IMR-90 (cell line): Measurements from ENCODE around the gene RECK. TPM values are rescaled to one million over a fixed set of nuclear protein-coding genes. Genes with fewer than 3 reads are reported as not detected.

ENCODE experiments used
- ATAC-seq: fragments of 200-7000 bp; cut with Tn5 transposase; 2 replicates; pipeline ENCODE4 v1.9.1; 2020; ENCODE audit warnings: low read depth, mild to moderate bottlenecking, moderate library complexity
- BruUV-seq: library from RNA; stranded (reverse); fragments of 400-500 nt; replicated peaks from 2 replicates; lab custom pipeline; 2021; lab: Mats Ljungman, UMichigan
- CTCF ChIA-PET: fragments of 300-600 bp; formaldehyde crosslinking; extraction: SDS; loops from one replicate; lab custom pipeline; 2021; ENCODE audit warnings: antibody characterized with exemption; lab: Yijun Ruan, JAX
- POLR2A ChIA-PET: fragments of 300-600 bp; sonication (Branson Sonifier 250); formaldehyde crosslinking; loops from one replicate; lab custom pipeline; 2022; ENCODE audit warnings: antibody characterized with exemption; ENCODE audit not compliant: unreplicated experiment; lab: Charles Lee
- DNase-seq: peaks from one replicate; pipeline ENCODE4 v3.0.0; 2013
- H2AFZ ChIP-seq: replicated peaks from 2 replicates; pipeline ENCODE3; 2013; ENCODE audit warnings: low read length, mild to moderate bottlenecking; ENCODE audit not compliant: poor library complexity
- H2AK5ac ChIP-seq: 2 replicates; pipeline ENCODE4 v1.6.1; 2013; ENCODE audit warnings: low read depth, low read length, inconsistent platforms
- H2AK9ac ChIP-seq: replicated peaks from 2 replicates; pipeline ENCODE3; 2013; ENCODE audit warnings: mild to moderate bottlenecking, low read depth, low read length, moderate library complexity; ENCODE audit not compliant: poor library complexity
- H2BK120ac ChIP-seq: 2 replicates; pipeline ENCODE4 v1.6.1; 2013; ENCODE audit warnings: low read depth, low read length, inconsistent platforms
- H2BK15ac ChIP-seq: 3 replicates; pipeline ENCODE4 v1.6.1; 2013; ENCODE audit warnings: low read depth, low read length, inconsistent platforms
- H2BK20ac ChIP-seq: 2 replicates; pipeline ENCODE4 v1.6.1; 2013; ENCODE audit warnings: low read depth, mild to moderate bottlenecking, inconsistent platforms, low read length, moderate library complexity
- H2BK5ac ChIP-seq: 2 replicates; pipeline ENCODE4 v1.6.1; 2013; ENCODE audit warnings: mild to moderate bottlenecking, low read depth, low read length, inconsistent platforms; ENCODE audit not compliant: poor library complexity, severe bottlenecking
- H3K14ac ChIP-seq: replicated peaks from 2 replicates; pipeline ENCODE4 v1.6.1; 2013; ENCODE audit warnings: low read depth, low read length, inconsistent platforms
- H3K18ac ChIP-seq: 2 replicates; pipeline ENCODE4 v1.6.1; 2013; ENCODE audit warnings: low read depth, low read length, control low read depth
- H3K23ac ChIP-seq: 2 replicates; pipeline ENCODE4 v1.6.1; 2013; ENCODE audit warnings: low read depth, low read length, inconsistent platforms
- H3K27ac ChIP-seq: 2 replicates; pipeline ENCODE4 v1.5.1; 2013; ENCODE audit warnings: mild to moderate bottlenecking, control low read depth, low read length; ENCODE audit not compliant: insufficient read depth
- H3K27me3 ChIP-seq: 2 replicates; pipeline ENCODE4 v1.6.1; 2013; ENCODE audit warnings: low read length; ENCODE audit not compliant: control insufficient read depth, insufficient read depth
- H3K36me3 ChIP-seq: 2 replicates; pipeline ENCODE4 v1.6.1; 2013; ENCODE audit warnings: low read length, mixed read lengths; ENCODE audit not compliant: control insufficient read depth, insufficient read depth
- H3K4ac ChIP-seq: 2 replicates; pipeline ENCODE4 v1.6.1; 2013; ENCODE audit warnings: low read depth, low read length, inconsistent platforms
- H3K4me1 ChIP-seq: 2 replicates; pipeline ENCODE4 v1.6.1; 2013; ENCODE audit warnings: low read length, mixed read lengths; ENCODE audit not compliant: control insufficient read depth, insufficient read depth
- H3K4me2 ChIP-seq: 2 replicates; pipeline ENCODE4 v1.6.1; 2013; ENCODE audit warnings: low read depth, mild to moderate bottlenecking, control low read depth, low read length, moderate library complexity
- H3K4me3 ChIP-seq: 2 replicates; pipeline ENCODE4 v1.5.1; 2013; ENCODE audit warnings: low read depth, mild to moderate bottlenecking, control low read depth, low read length, moderate library complexity; ENCODE audit not compliant: insufficient read depth
- H3K56ac ChIP-seq: 2 replicates; pipeline ENCODE4 v1.6.1; 2013; ENCODE audit warnings: low read length, inconsistent platforms; ENCODE audit not compliant: insufficient read depth; ENCODE audit errors: extremely low read depth
- H3K79me1 ChIP-seq, 2 experiments: 2 replicates each; pipeline ENCODE4 v1.6.1; 2013; ENCODE audit warnings: low read length in 2 of 2, inconsistent platforms in 1 of 2, low read depth in 1 of 2
- H3K9ac ChIP-seq: 2 replicates; pipeline ENCODE4 v1.6.1; 2013; ENCODE audit warnings: low read depth, low read length, control low read depth
- H3K9me1 ChIP-seq: 2 replicates; pipeline ENCODE4 v1.6.1; 2013; ENCODE audit warnings: low read length, inconsistent platforms; ENCODE audit not compliant: insufficient read depth
- H3K9me3 ChIP-seq: 2 replicates; pipeline ENCODE4 v1.6.1; 2013; ENCODE audit warnings: low read length; ENCODE audit not compliant: control insufficient read depth, insufficient read depth
- H4K20me1 ChIP-seq: 2 replicates; pipeline ENCODE4 v1.6.1; 2013; ENCODE audit warnings: low read length, inconsistent platforms; ENCODE audit not compliant: insufficient read depth
- H4K5ac ChIP-seq: 2 replicates; pipeline ENCODE4 v1.6.1; 2013; ENCODE audit warnings: mild to moderate bottlenecking, low read depth, low read length, control low read depth
- H4K8ac ChIP-seq, 2 experiments: 2 replicates each; pipeline ENCODE4 v1.6.1; 2013; ENCODE audit warnings: low read depth in 2 of 2, low read length in 2 of 2, control low read depth in 1 of 2, inconsistent platforms in 1 of 2
- H4K91ac ChIP-seq: 2 replicates; pipeline ENCODE4 v1.6.1; 2013; ENCODE audit warnings: low read depth, low read length, inconsistent platforms; ENCODE audit not compliant: insufficient read depth
- FOS ChIP-seq: fragments of 150-350 bp; IDR thresholded peaks from 2 replicates; pipeline ENCODE4 v1.6.1; 2016; ENCODE audit warnings: low read depth, low read length
- MAZ ChIP-seq: IDR thresholded peaks from 2 replicates; pipeline ENCODE4 v1.6.1; 2012; ENCODE audit warnings: low read depth, mild to moderate bottlenecking, low read length, improper control_type of control experiment, moderate library complexity, borderline replicate concordance
- SMC3 ChIP-seq: fragments of 150-350 bp; IDR thresholded peaks from 2 replicates; pipeline ENCODE4 v1.6.1; 2016; ENCODE audit warnings: low read depth, mild to moderate bottlenecking, antibody characterized with exemption, low read length, moderate library complexity
- USF2 ChIP-seq: fragments of 150-350 bp; IDR thresholded peaks from 2 replicates; pipeline ENCODE4 v1.6.1; 2017; ENCODE audit warnings: mild to moderate bottlenecking, antibody characterized with exemption, low read length, low read depth
- WGBS, 2 experiments: methylation state at CpG; one replicate each; pipeline versions ENCODE4 v1.1.5 to v1.1.7; 2013; ENCODE audit warnings: missing lambda C conversion rate in 2 of 2; ENCODE audit not compliant: insufficient read length in 1 of 2; ENCODE audit errors: extremely low coverage in 2 of 2; 5-methylcytosine and 5-hydroxymethylcytosine counted together
- dilution Hi-C: fragments of 300-500 bp; cut with HindIII; formaldehyde crosslinking; loops from one replicate; pipeline ENCODE4 v1.14.3; 2018; ENCODE audit warnings: low sequenced_read_pairs; ENCODE audit not compliant: unreplicated experiment
- in situ Hi-C: fragments of 300-500 bp; cut with MboI; formaldehyde crosslinking; loops from 3 replicates; pipeline ENCODE4 v1.14.3; 2019; ENCODE audit warnings: low sequenced_read_pairs, inconsistent platforms, mixed read lengths
- intact Hi-C: fragments of 100-400 bp; cut with micrococcal nuclease; formaldehyde crosslinking; loops from 2 replicates; pipeline ENCODE4 v1.10.0; 2022
- polyA plus RNA-seq, 3 experiments: library from polyadenylated mRNA; depleted of rRNA; stranded (reverse); fragments of >200 nt; gene quantifications; 2 replicates each; pipeline ENCODE4 v1.2.3, GENCODE V29; 2012; ENCODE audit warnings: low replicate concordance in 1 of 3
- total RNA-seq: library from RNA; depleted of rRNA; stranded (reverse); fragments of >200 nt; gene quantifications from 2 replicates; pipeline ENCODE4 v1.2.3, GENCODE V29; 2012

Gene RECK
- total and polyA plus RNA-seq, 2 of the 4 experiments (the other 2 are of a cell fraction), result 23.5 to 44.0 TPM

- ChIA-PET CTCF (interaction anchor here (1.0 to 1.1 kb wide), 3 partner anchors 27 to 154 kb away, joined by 3 to 5 read pairs (median 3); partner anchors contain the start of gene CLTA), POLR2A (interaction anchor here (0.6 to 1.0 kb wide), 2 partner anchors 14 to 29 kb away, joined by 3 read pairs; no protein-coding TSS in a partner anchor)
- peak overlapping the region; percentile 87 for H2AK5ac ChIP-seq
- H4K20me1 ChIP-seq, result no peaks in the 10 kb centered on the region
- H3K18ac ChIP-seq, result peak overlapping the region; percentile 68
- peak overlapping the region; percentile 80 for H2AK9ac ChIP-seq
- H3K14ac ChIP-seq, result peak overlapping the region; percentile 87
- no peaks in the 10 kb centered on the region for H3K27me3 ChIP-seq
- H2BK15ac ChIP-seq, result peak overlapping the region; percentile 95
- peak overlapping the region; percentile 83 for H2AFZ ChIP-seq
- TF ChIP-seq FOS (no peak), SMC3 (no peak), MAZ (peak; percentile 81; the same call in 1 of the 2 replicates), USF2 (no peak)
- peak overlapping the region; percentile 78 to 96 for H4K8ac ChIP-seq
- H3K36me3 ChIP-seq, result peaks cover 10% of the 10 kb centered on the region
- ATAC-seq (peak; percentile 56), DNase-seq (peak; percentile 86)
- peak overlapping the region; percentile 88 for H4K91ac ChIP-seq
- H2BK20ac ChIP-seq, result peak overlapping the region; percentile 91
- peaks cover 39% of the 10 kb centered on the region for H3K9me1 ChIP-seq
- no peak overlapping the region for H3K4me2 ChIP-seq
- peak overlapping the region; percentile 78 for H2BK5ac ChIP-seq
- peaks cover 31% of the 10 kb centered on the region for H3K4me1 ChIP-seq
- peak overlapping the region; percentile 86 for H3K23ac ChIP-seq
- no peaks in the 10 kb centered on the region for H3K9me3 ChIP-seq
- BruUV-seq, result no TSS peak
- H2BK120ac ChIP-seq, result peak overlapping the region; percentile 89
- peak overlapping the region; percentile 27 for H4K5ac ChIP-seq
- H3K9ac ChIP-seq, result peak overlapping the region; percentile 15; the same call in 1 of the 2 replicates
- peak overlapping the region; percentile 63 for H3K27ac ChIP-seq
- H3K56ac ChIP-seq, result peak overlapping the region; percentile 77; the same call in 1 of the 2 replicates
- in situ Hi-C loops (no loop called here), intact Hi-C loops (loop anchor here (2.0 kb wide), 1 partner anchor 26 kb away; the partner anchor contains the start of gene GLIPR2), dilution Hi-C loops (no loop called here)
- WGBS, 2 experiments, result 4% methylated on average over 5 of the region's 9 CpGs; no CpG with 5 or more reads in 1 of the 2 experiments
- peak overlapping the region; percentile 91 for H3K4ac ChIP-seq
- no peak overlapping the region for H3K4me3 ChIP-seq
- H3K79me1 ChIP-seq, result peaks cover 0 to 20% of the 10 kb centered on the region in 2 experiments; a peak in 2 of 4 replicates
These were observed 126.5 kb downstream of the RECK start for GRCh38 chr9:36163049-36163785.
